GM19468 (cell line): ENCODE results near the gene GPATCH8.

ENCODE experiments used
- ATAC-seq: cut with Tn5 transposase; IDR thresholded peaks from one replicate; pipeline ENCODE4 v1.9.1; 2021; ENCODE audit warnings: mild to moderate bottlenecking, moderate library complexity, moderate number of reproducible peaks; ENCODE audit not compliant: unreplicated experiment; ENCODE audit errors: extremely low read depth

Gene GPATCH8

GRCh38 chr17:44360144-44360533 lies 143.1 kb downstream of the GPATCH8 start:
- no peak for ATAC-seq

- ATAC-seq: no peak
Measured at GRCh38 chr17:44359458-44360143, 143.6 kb downstream of the GPATCH8 start.

GRCh38 chr17:44359006-44359405 lies 144.2 kb downstream of the GPATCH8 start:
- no peak for ATAC-seq

GRCh38 chr17:44358066-44358465 lies 145.1 kb downstream of the GPATCH8 start:
- ATAC-seq: no peak

GRCh38 chr17:44356241-44356640 lies 147.0 kb downstream of the GPATCH8 start:
- no peak for ATAC-seq

- no peak for ATAC-seq
Measured at GRCh38 chr17:44355642-44356099, 147.5 kb downstream of the GPATCH8 start.

GRCh38 chr17:44354582-44355561 lies 148.3 kb downstream of the GPATCH8 start:
- ATAC-seq: no peak

GRCh38 chr17:44353672-44354331 lies 149.4 kb downstream of the GPATCH8 start:
- ATAC-seq: no peak

GRCh38 chr17:44352828-44353671 lies 150.2 kb downstream of the GPATCH8 start:
- no peak for ATAC-seq

- ATAC-seq: no peak
Measured at GRCh38 chr17:44351961-44352827, 151.0 kb downstream of the GPATCH8 start.

- ATAC-seq: no peak
Measured at GRCh38 chr17:44351464-44351863, 151.7 kb downstream of the GPATCH8 start.

GRCh38 chr17:44350733-44351226 lies 152.4 kb downstream of the GPATCH8 start:
- ATAC-seq: no peak

- no peak for ATAC-seq
Measured at GRCh38 chr17:44349553-44350070, 153.6 kb downstream of the GPATCH8 start.

- ATAC-seq: no peak
Measured at GRCh38 chr17:44348988-44349364, 154.2 kb downstream of the GPATCH8 start.

GRCh38 chr17:44348234-44348987 lies 154.8 kb downstream of the GPATCH8 start:
- no peak for ATAC-seq
